Gastroesophageal sphincter (tissue), 4 donors: ENCODE data around the gene LAMB1. TPM values are rescaled to one million over a fixed set of nuclear protein-coding genes. Genes with fewer than 3 reads are reported as not detected.
"Not testable (repeated sequence)": the region's sequence is repeated elsewhere in the genome, so short reads cannot be mapped to it uniquely, and the experiment has no call there.

Experiments used
- ATAC-seq: fragments of 150-250 bp; one replicate; pipeline ENCODE4 v1.9.1; 2016; ENCODE audit warnings: mild to moderate bottlenecking, moderate library complexity
- H3K27ac ChIP-seq, 4 donors: fragments of 200-600 bp; sonication (generic) in 3 of 4; 1 replicate in 3 of 4; 2 replicates in 1 of 4; pipeline ENCODE4 v1.5.1; 2016 to 2019
- H3K27me3 ChIP-seq: fragments of 200-600 bp; sonication (generic); one replicate; pipeline ENCODE4 v1.5.1; 2019
- H3K36me3 ChIP-seq, 2 donors: fragments of 200-600 bp; sonication (generic); one replicate each; pipeline ENCODE4 v1.5.1; 2019; ENCODE audit warnings: control low read depth in 1 of 2
- H3K4me1 ChIP-seq, 3 donors: fragments of 200-600 bp; sonication (generic); 1 replicate in 2 of 3; 2 replicates in 1 of 3; pipeline ENCODE4 v1.5.1; 2016 to 2019; ENCODE audit warnings: control low read depth in 2 of 3
- H3K4me3 ChIP-seq, 2 donors: fragments of 200-600 bp; sonication (generic); one replicate each; pipeline ENCODE4 v1.5.1; 2019; ENCODE audit warnings: mild to moderate bottlenecking in 1 of 2, moderate library complexity in 1 of 2
- H3K9me3 ChIP-seq, 3 donors: fragments of 200-600 bp; sonication (generic); one replicate each; pipeline ENCODE4 v1.5.1; 2017 to 2019; ENCODE audit warnings: control low read depth in 2 of 3
- CTCF ChIP-seq, 4 experiments: fragments of 200-600 bp in 2 of 4; fragments of 450-650 bp in 2 of 4; sonication (generic) in 1 of 4; IDR thresholded peaks; one replicate each; pipeline ENCODE4 v1.5.1; 2017 to 2019; ENCODE audit warnings: antibody characterized with exemption in 4 of 4, mild to moderate bottlenecking in 2 of 4, moderate library complexity in 2 of 4
- EP300 ChIP-seq: sonication (generic); formaldehyde crosslinking; IDR thresholded peaks from one replicate; pipeline ENCODE4 v1.6.1; 2017; ENCODE audit warnings: antibody characterized with exemption, mild to moderate bottlenecking
- POLR2A ChIP-seq, 2 donors: fragments of 450-650 bp; IDR thresholded peaks; one replicate each; pipeline ENCODE4 v1.6.1; 2017; ENCODE audit warnings: antibody characterized with exemption in 2 of 2, mild to moderate bottlenecking in 2 of 2, moderate library complexity in 1 of 2
- POLR2AphosphoS5 ChIP-seq: sonication (generic); formaldehyde crosslinking; IDR thresholded peaks from one replicate; pipeline ENCODE4 v1.6.1; 2017; ENCODE audit warnings: antibody characterized with exemption
- WGBS, 2 donors: methylation state at CpG; one replicate each; pipeline ENCODE4 v1.1.5; 2018; ENCODE audit warnings: low coverage in 1 of 2; 5-methylcytosine and 5-hydroxymethylcytosine counted together
- total RNA-seq, 4 donors: library from RNA; depleted of rRNA; stranded (reverse); fragments of >200 nt; gene quantifications; one replicate each; pipeline ENCODE4 v1.1.0, GENCODE V29; 2016

LAMB1 gene
- total RNA-seq, 4 donors from 2014 or later: 130 to 193 (median 179) TPM

- 30 to 60% methylated on average over 1 of the region's 1 CpG for WGBS, 2 donors
Observed at GRCh38 chr7:108037741-108038140, 34.8 kb upstream of the LAMB1 start.

GRCh38 chr7:108037140-108037539 lies 34.2 kb upstream of the LAMB1 start:
- no peak overlapping the region for H3K4me3 ChIP-seq
- 74 to 100% methylated on average over 3 of the region's 3 CpGs for WGBS, 2 donors
- no peak for ATAC-seq
- no peak for TF ChIP-seq POLR2A (IDR thresholded peaks at IDR 0.05)
- no peak for TF ChIP-seq EP300
- no peak for TF ChIP-seq POLR2AphosphoS5
- no peak for TF ChIP-seq CTCF (IDR thresholded peaks at IDR 0.05)
- peaks cover 0 to 7% (median 0%) of the 10 kb centered on the region in 3 donors for H3K4me1 ChIP-seq
- no peaks in the 10 kb centered on the region for H3K9me3 ChIP-seq
- H3K27ac ChIP-seq: no peak overlapping the region
- H3K36me3 ChIP-seq: no peaks in the 10 kb centered on the region
- H3K27me3 ChIP-seq: no peaks in the 10 kb centered on the region

More at GRCh38 chr7:108037741-108038140, 34.8 kb upstream of the LAMB1 start:
- Histone ChIP-seq H3K4me3 (no peak overlapping the region), H3K27ac (no peak overlapping the region), H3K9me3 (no peaks in the 10 kb centered on the region), H3K27me3 (no peaks in the 10 kb centered on the region), H3K36me3 (no peaks in the 10 kb centered on the region), H3K4me1 (peaks cover 0 to 7% (median 0%) of the 10 kb centered on the region in 3 donors)
- no peak for ATAC-seq
- TF ChIP-seq POLR2AphosphoS5 (no peak), EP300 (no peak), POLR2A (IDR thresholded peaks at IDR 0.05) (no peak), CTCF (IDR thresholded peaks at IDR 0.05) (no peak)

GRCh38 chr7:108034586-108034985 lies 31.6 kb upstream of the LAMB1 start:
- Histone ChIP-seq H3K4me3 (no peak overlapping the region), H3K27ac (no peak overlapping the region), H3K36me3 (no peaks in the 10 kb centered on the region), H3K4me1 (peaks cover 0 to 7% (median 0%) of the 10 kb centered on the region in 3 donors), H3K27me3 (no peaks in the 10 kb centered on the region), H3K9me3 (no peaks in the 10 kb centered on the region)
- ATAC-seq: no peak
- WGBS, 2 donors: 76 to 100% methylated on average over 2 of the region's 2 CpGs
- TF ChIP-seq POLR2AphosphoS5: no peak
- TF ChIP-seq EP300: no peak
- TF ChIP-seq CTCF (IDR thresholded peaks at IDR 0.05): no peak
- no peak for TF ChIP-seq POLR2A (IDR thresholded peaks at IDR 0.05)

- H3K27me3 ChIP-seq: no peaks in the 10 kb centered on the region
- no peaks in the 10 kb centered on the region for H3K9me3 ChIP-seq
- ATAC-seq: no peak
- WGBS, 2 donors: 90 to 100% methylated on average over 4 to 5 of the region's 5 CpGs
- H3K4me1 ChIP-seq: peaks cover 0 to 7% (median 0%) of the 10 kb centered on the region in 3 donors
- H3K4me3 ChIP-seq: no peak overlapping the region
- no peaks in the 10 kb centered on the region for H3K36me3 ChIP-seq
- TF ChIP-seq EP300: no peak
- TF ChIP-seq POLR2A (IDR thresholded peaks at IDR 0.05): no peak
- no peak for TF ChIP-seq POLR2AphosphoS5
- no peak overlapping the region for H3K27ac ChIP-seq
Observed at GRCh38 chr7:108033776-108034497, 31.0 kb upstream of the LAMB1 start.

DNA sequence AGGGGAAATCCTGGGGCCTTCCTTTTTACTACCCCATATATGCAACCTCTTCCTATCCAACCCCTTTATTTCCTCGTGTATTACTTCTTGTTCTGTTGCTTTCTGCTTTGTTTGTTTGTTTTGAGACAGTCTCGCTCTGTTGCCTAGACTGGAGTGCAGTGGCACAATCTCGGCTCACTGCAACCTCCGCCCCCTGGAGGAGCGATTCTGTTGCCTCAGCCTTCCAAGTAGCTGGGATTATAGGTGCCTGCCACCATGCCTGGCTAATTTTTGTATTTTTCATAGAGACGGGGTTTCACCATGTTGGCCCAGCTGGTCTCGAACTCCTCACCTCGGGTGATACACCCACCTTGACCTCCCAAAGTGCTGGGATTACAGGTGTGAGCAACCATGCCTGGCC lies 30.3 kb upstream of the LAMB1 start:
- 87 to 92% methylated on average over 5 to 7 of the region's 8 CpGs for WGBS, 2 donors
- H3K9me3 ChIP-seq, H3K27ac ChIP-seq, H3K4me1 ChIP-seq, H3K36me3 ChIP-seq, H3K4me3 ChIP-seq, ATAC-seq, H3K27me3 ChIP-seq: not testable (repeated sequence)

DNA sequence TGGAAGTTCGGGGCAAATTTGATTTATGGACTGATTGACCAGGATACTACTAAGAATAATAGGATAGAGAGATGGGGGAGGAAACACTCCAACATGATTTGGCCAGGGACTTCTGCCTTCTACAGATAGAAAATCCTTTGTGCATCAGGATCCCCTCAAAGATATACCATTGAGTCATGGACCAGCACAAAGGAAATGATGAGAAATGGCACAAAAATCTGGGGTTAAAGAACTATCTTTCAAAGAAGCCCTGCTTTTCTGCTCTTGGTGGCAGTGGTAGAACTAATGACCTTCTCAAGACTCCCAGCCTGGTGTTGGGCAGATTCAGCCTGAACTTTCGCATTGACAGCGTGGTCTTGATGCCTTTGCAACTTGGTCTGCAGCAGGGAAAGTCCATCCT lies 27.6 kb upstream of the LAMB1 start:
- 88 to 89% methylated on average over 2 to 3 of the region's 3 CpGs for WGBS, 2 donors
- TF ChIP-seq CTCF (IDR thresholded peaks at IDR 0.05) (no peak), POLR2AphosphoS5 (no peak), POLR2A (IDR thresholded peaks at IDR 0.05) (no peak), EP300 (no peak)
- no peak for ATAC-seq

More for the DNA sequence above, 27.6 kb upstream of the LAMB1 start:
- no peaks in the 10 kb centered on the region for H3K27me3 ChIP-seq
- no peaks in the 10 kb centered on the region for H3K9me3 ChIP-seq
- no peak overlapping the region for H3K27ac ChIP-seq
- H3K36me3 ChIP-seq: no peaks in the 10 kb centered on the region
- peaks cover 0 to 8% (median 0%) of the 10 kb centered on the region in 3 donors for H3K4me1 ChIP-seq
- no peak overlapping the region for H3K4me3 ChIP-seq
